LNCAP (cell line): ENCODE measurements around the gene DYNC1I1.

Experiments used
- TF ChIP-seq, protein P1 (sequence below): fragments of 450-650 bp; IDR thresholded peaks from 2 replicates; pipeline ENCODE4 v1.5.1; 2017; ENCODE audit warnings: mild to moderate bottlenecking

The DYNC1I1 gene

DNA sequence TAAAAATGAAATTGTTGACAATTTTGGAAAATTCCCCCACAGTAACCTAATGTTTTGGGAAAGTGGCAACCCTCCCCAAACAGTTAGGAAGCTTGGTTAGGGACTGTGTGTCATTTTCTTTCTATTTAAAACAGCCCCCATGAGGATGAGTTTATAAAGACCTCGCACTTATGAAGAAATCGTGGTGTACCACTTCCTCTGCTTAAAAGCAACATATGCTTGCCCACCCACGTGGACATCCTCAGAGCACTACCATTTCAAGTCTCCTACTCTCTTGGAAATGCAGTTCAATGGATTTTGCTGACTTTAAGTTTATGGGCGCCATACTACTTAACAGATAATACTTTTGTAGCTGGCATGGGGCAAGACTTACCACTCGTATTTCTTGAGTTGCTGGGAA lies 223.8 kb downstream of the DYNC1I1 start:
- TF ChIP-seq, protein P1, sequence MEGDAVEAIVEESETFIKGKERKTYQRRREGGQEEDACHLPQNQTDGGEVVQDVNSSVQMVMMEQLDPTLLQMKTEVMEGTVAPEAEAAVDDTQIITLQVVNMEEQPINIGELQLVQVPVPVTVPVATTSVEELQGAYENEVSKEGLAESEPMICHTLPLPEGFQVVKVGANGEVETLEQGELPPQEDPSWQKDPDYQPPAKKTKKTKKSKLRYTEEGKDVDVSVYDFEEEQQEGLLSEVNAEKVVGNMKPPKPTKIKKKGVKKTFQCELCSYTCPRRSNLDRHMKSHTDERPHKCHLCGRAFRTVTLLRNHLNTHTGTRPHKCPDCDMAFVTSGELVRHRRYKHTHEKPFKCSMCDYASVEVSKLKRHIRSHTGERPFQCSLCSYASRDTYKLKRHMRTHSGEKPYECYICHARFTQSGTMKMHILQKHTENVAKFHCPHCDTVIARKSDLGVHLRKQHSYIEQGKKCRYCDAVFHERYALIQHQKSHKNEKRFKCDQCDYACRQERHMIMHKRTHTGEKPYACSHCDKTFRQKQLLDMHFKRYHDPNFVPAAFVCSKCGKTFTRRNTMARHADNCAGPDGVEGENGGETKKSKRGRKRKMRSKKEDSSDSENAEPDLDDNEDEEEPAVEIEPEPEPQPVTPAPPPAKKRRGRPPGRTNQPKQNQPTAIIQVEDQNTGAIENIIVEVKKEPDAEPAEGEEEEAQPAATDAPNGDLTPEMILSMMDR: no peak

DNA sequence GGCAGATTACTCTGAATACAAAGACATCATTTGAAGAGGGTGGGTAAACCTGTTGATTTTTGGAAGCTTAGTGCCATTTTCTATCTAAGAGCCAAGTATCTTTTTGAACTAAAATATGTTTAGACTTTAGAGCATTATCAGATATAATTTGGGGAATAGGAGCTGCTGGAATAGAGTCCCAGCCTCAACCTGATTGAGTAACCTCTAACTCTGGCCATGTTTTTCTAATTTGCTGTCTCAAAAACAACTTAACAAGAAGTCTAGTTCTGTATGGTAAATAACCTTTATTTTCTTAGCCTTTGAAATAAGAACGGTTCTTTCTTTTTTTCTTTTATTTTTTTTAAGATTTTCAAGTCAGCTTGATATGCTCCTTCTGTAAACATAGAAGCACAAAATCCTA lies 224.5 kb downstream of the DYNC1I1 start:
- TF ChIP-seq, protein P1: no peak

DNA sequence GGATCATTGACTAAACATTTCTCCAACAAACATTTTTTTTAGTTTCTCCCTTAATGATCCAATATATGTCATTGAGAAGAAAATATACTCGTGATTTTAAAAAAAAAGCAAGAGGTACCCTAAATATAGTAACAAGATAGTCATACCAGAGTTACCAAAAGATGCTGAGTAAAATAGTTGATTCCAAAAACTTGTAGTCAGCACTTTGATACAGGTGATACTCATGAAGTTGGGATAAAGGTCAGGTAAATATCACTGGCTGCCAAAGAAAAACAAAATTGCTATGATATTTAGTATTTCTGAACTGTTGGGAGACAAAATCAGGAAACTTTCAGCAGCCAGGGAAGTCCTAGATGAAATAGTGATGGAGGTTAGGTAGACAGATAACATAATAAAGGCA lies 225.3 kb downstream of the DYNC1I1 start:
- TF ChIP-seq, protein P1: no peak

DNA sequence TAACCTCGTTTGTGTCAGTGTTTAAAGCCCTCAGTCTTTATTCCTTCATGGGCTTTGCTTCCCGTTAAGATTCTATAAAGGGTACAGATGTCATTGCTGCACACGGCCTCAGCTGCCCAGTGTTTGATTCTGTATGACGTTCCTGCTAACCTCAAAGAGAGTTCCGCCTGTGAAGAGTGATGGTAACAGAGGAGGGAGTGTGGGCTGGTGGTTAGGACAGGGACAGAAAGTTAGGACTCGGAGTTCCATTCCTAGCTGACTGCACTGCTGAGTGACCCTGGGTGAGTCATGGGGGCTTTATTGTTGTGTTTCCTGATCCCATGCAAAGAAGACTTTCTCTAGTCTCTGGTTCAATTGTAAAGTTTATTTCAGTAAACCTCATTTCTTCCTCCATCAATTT lies 227.1 kb downstream of the DYNC1I1 start:
- TF ChIP-seq, protein P1: no peak

DNA sequence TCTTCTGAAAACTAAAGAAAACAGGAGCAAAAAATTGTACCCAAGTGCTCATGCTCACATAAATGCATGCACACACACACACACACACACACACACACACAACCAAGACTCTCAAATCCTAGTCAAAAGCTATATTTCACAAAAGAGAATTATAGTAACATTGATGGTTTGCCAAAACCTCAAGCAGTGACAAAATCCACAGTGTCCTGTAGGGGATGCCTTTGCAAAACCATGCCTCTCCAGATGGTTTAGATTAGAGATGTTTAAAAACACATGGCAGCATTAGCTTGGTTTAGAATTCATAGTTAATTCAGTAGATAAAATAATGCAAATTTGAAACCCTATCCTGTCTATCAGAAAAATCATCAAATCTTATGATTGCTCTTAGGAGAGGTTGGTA lies 232.2 kb downstream of the DYNC1I1 start:
- TF ChIP-seq, protein P1: no peak

DNA sequence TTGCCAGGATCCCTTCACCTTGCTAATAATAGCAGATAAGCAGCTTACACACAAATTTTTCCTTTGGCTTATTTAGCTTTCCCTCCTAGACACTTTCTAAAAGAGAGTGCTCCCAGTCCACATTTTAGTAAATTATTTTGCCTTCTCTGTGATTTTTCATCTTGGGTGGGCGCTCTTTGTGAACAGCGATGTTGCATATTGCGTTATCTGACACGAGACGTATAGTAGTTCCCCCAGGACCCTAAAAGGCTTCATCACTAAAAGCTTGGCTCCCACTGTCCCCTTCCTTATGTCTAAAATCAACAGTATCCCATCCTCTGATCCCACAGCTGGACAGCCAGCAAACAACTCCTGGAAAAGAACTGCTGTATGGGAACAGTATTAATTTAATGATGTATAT lies 232.9 kb downstream of the DYNC1I1 start:
- TF ChIP-seq, protein P1: no peak

DNA sequence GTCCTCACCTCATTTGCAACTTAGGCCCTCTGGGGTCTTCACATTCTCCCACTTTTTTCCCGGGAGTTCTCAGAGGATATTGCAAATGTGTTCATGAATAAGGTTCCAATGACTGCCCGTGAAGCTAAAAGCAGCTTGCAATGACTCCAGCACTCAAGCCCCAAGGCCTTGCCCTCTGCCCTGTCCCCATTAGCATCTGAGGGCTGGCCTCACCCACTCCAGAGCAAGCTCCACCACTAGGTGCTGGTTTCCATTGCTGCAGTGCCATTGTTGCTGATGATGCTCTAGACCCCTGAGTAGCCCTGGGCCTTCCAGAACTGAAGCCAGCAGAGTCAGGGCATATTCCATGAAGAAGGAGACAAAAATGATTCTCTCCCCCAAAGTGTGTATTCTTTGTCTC lies 236.8 kb downstream of the DYNC1I1 start:
- TF ChIP-seq, protein P1: no peak

DNA sequence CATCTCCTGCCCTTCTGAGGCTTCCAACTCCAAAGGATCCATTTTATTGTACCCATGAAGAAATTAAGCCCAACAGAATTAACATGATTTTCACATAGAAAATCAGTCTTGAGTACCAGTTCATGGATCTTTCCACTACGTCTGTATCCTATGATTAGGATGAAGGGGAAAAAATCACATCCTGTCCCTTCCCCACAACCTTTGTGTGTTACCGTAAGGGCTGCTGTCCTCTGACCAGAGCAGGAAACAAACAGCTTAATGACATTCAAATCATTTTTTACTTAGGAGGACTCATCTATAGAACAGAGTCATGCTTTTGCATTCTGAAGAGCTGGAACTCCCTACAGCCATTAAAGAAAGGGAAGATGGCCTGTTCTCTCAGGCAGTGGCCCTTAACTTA lies 241.5 kb downstream of the DYNC1I1 start:
- TF ChIP-seq, protein P1: no peak
